ENCODE measurements around the gene TENM4. TPM values are rescaled to one million over a fixed set of nuclear protein-coding genes. Genes with fewer than 3 reads are reported as not detected.

TENM4 gene
- total and polyA plus RNA-seq, 2 of the 8 experiments (the other 6 are each of a cell fraction or from before 2014, with no cell fraction given) = 3.5 to 7.2 TPM

- no peaks in the 10 kb centered on the region for H3K27me3 ChIP-seq (replicated peaks in 1 of 4; ENCODE audit: control insufficient read depth in 3 of 4, extremely low read depth in 1 of 4, insufficient read depth in 3 of 4, low read length in 3 of 4)
- H3K79me2 ChIP-seq (ENCODE audit: control insufficient read depth in 1 of 2, insufficient read depth in 2 of 2, low read length in 2 of 2) = no peaks in the 10 kb centered on the region
- H3K9me3 ChIP-seq (ENCODE audit: insufficient read depth in 2 of 2, low read depth in 1 of 2, low read length in 1 of 2) = peaks cover under 1 to 8% of the 10 kb centered on the region in 2 experiments; a peak in 2 of 4 replicates
Measured at GRCh38 chr11:78635814-78636506, 804.9 kb downstream of the TENM4 start.

More at GRCh38 chr11:78635814-78636506, 804.9 kb downstream of the TENM4 start:
- Histone ChIP-seq H2BK12ac (ENCODE audit: low read depth, low read length) (no peak overlapping the region), H3K36me3 (ENCODE audit: control insufficient read depth in 2 of 4, insufficient read depth in 4 of 4, low read length in 3 of 4) (0 out of 8 replicates have a peak, but pooled peaks cover 0 to 1% (median 0%) of the 10 kb centered on the region in 4 experiments), H4K20me1 (replicated peaks in 1 of 2; ENCODE audit: control insufficient read depth in 1 of 2, insufficient read depth in 2 of 2, low read length in 2 of 2) (no peaks in the 10 kb centered on the region), H2AFZ (ENCODE audit: low read length) (no peak overlapping the region), H3K14ac (ENCODE audit: insufficient read length) (no peak overlapping the region), H3K4me3 (ENCODE audit: extremely low read depth in 1 of 4, insufficient read depth in 2 of 4, low read depth in 3 of 4, low read length in 4 of 4) (no peak overlapping the region), H3K4me2 (ENCODE audit: insufficient read depth in 1 of 2, low read depth in 2 of 2, low read length in 2 of 2) (no peak overlapping the region), H2BK15ac (ENCODE audit: low read length) (no peak overlapping the region), H3K4me1 (replicated peaks in 1 of 4; ENCODE audit: control insufficient read depth in 3 of 4, insufficient read depth in 4 of 4, low read length in 3 of 4) (no peaks in the 10 kb centered on the region), H3K18ac (ENCODE audit: extremely low read depth, low read length) (no peak overlapping the region), H3K23ac (ENCODE audit: insufficient read length) (no peak overlapping the region), H3K4ac (replicated peaks; ENCODE audit: insufficient read length, low read depth, low read length) (no peak overlapping the region), H3K27ac (ENCODE audit: low read depth, low read length) (no peak overlapping the region), H3K56ac (replicated peaks; ENCODE audit: insufficient read length, low read depth, low read length) (no peak overlapping the region), H4K8ac (ENCODE audit: extremely low read depth, insufficient read depth, low read length) (no peak overlapping the region), H4K5ac (ENCODE audit: insufficient read length, low read depth, low read length) (no peak overlapping the region), H2BK120ac (replicated peaks; ENCODE audit: low read depth, low read length) (no peak overlapping the region), H4K91ac (replicated peaks; ENCODE audit: insufficient read length, low read length) (no peak overlapping the region), H2BK5ac (ENCODE audit: low read depth, low read length) (no peak overlapping the region), H2BK20ac (ENCODE audit: low read length) (no peak overlapping the region), H3K79me1 (ENCODE audit: low read depth, low read length) (no peaks in the 10 kb centered on the region), H3K23me2 (ENCODE audit: low read depth, low read length) (no peaks in the 10 kb centered on the region), H2AK5ac (ENCODE audit: low read depth, low read length) (no peak overlapping the region), H3K9ac (replicated peaks in 1 of 4; ENCODE audit: extremely low read depth in 1 of 4, low read depth in 3 of 4, low read length in 3 of 4) (no peak overlapping the region)
- WGBS, 2 experiments (ENCODE audit: extremely low coverage in 1 of 2, insufficient coverage in 1 of 2, insufficient read length in 1 of 2, insufficient replicate concordance in 2 of 2, low coverage in 1 of 2, low lambda C conversion rate in 2 of 2, missing lambda C conversion rate in 1 of 2) = 89% methylated on average over 1 of the region's 1 CpG; no CpG with 5 or more reads in 1 of the 2 experiments
- ChIA-PET CTCF (ENCODE audit: partially characterized antibody) (interaction anchor here (1.3 to 1.6 kb wide), 2 partner anchors 10 to 11 kb away, joined by 4 read pairs; no protein-coding TSS in a partner anchor), POLR2A (ENCODE audit: partially characterized antibody) (no interaction called here)
- DNase-seq (ENCODE audit: low read depth in 1 of 2, low spot score in 2 of 2) = no peak
- TF ChIP-seq USF2 (IDR thresholded peaks at IDR 0.05; ENCODE audit: low read length) (no peak), CHD2 (IDR thresholded peaks at IDR 0.05; ENCODE audit: low read length) (no peak), KDM4A (IDR thresholded peaks at IDR 0.05; ENCODE audit: low read depth, low read length, severe bottlenecking) (no peak)
- no peak for FAIRE-seq
